Measurements from ENCODE around the gene POU2F3.

The POU2F3 gene

DNA sequence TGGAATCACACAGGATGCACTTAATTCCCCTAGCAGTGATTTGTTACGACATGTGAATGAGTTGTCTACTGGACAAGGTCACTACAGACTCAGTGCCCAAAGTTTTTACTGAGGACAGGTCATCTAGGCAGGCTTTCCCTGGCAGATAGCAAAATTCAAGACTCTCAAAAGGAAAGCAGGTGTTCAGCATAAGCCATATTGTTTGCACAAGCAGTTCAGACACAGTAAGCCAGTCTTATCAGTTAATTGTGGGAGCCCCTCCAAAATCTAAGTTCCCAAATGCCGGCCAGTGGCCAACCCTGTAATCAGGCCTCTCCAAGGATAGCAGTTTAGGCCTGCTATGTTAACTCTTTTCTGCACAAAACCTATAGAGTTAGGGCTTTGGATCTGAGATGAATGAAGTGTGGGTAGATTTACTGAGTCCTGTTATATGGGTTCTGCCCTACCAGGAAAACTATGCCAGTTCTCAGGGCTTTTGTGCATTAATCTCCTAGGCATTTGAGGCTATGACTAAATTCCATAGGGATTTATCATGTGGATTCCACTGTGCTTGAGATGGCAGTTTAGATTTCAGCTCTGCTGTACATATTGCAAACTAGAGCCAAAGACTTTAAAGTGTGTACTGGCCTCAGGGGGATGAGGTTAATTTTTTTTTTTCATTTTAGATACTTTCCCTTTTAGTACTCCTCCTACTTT, 91.5 kb downstream of the POU2F3 start (continued):
- no peak for TF ChIP-seq ZNF18 (tag by site-specific recombination; IDR thresholded peaks at IDR 0.05)
- TF ChIP-seq, protein P1, sequence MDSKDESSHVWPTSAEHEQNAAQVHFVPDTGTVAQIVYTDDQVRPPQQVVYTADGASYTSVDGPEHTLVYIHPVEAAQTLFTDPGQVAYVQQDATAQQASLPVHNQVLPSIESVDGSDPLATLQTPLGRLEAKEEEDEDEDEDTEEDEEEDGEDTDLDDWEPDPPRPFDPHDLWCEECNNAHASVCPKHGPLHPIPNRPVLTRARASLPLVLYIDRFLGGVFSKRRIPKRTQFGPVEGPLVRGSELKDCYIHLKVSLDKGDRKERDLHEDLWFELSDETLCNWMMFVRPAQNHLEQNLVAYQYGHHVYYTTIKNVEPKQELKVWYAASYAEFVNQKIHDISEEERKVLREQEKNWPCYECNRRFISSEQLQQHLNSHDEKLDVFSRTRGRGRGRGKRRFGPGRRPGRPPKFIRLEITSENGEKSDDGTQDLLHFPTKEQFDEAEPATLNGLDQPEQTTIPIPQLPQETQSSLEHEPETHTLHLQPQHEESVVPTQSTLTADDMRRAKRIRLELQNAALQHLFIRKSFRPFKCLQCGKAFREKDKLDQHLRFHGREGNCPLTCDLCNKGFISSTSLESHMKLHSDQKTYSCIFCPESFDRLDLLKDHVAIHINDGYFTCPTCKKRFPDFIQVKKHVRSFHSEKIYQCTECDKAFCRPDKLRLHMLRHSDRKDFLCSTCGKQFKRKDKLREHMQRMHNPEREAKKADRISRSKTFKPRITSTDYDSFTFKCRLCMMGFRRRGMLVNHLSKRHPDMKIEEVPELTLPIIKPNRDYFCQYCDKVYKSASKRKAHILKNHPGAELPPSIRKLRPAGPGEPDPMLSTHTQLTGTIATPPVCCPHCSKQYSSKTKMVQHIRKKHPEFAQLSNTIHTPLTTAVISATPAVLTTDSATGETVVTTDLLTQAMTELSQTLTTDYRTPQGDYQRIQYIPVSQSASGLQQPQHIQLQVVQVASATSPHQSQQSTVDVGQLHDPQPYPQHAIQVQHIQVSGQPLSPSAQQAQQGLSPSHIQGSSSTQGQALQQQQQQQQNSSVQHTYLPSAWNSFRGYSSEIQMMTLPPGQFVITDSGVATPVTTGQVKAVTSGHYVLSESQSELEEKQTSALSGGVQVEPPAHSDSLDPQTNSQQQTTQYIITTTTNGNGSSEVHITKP (tag by site-specific recombination; IDR thresholded peaks at IDR 0.05), result 0 out of 2 replicates have a peak, but pooled peaks have one; percentile 14
- no peak for TF ChIP-seq KLF8 (tag by site-specific recombination; IDR thresholded peaks at IDR 0.05)
- no peak for TF ChIP-seq ZBTB1 (tag by site-specific recombination; IDR thresholded peaks at IDR 0.05)
- TF ChIP-seq, protein P2, sequence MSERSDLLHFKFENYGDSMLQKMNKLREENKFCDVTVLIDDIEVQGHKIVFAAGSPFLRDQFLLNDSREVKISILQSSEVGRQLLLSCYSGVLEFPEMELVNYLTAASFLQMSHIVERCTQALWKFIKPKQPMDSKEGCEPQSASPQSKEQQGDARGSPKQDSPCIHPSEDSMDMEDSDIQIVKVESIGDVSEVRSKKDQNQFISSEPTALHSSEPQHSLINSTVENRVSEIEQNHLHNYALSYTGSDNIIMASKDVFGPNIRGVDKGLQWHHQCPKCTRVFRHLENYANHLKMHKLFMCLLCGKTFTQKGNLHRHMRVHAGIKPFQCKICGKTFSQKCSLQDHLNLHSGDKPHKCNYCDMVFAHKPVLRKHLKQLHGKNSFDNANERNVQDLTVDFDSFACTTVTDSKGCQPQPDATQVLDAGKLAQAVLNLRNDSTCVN (tag by site-specific recombination; optimal IDR thresholded peaks at IDR 0.05), result no peak
- no peak for TF ChIP-seq ZNF433 (tag by site-specific recombination; IDR thresholded peaks at IDR 0.05; ENCODE audit: low read depth)
- TF ChIP-seq ZBTB7A (tag by site-specific recombination; IDR thresholded peaks at IDR 0.05; ENCODE audit: low read depth), result no peak
- TF ChIP-seq KLF17 (tag by site-specific recombination; IDR thresholded peaks at IDR 0.05), result no peak
- no peak for TF ChIP-seq MEIS1 (CRISPR knock-in tag; IDR thresholded peaks at IDR 0.05; ENCODE audit: borderline replicate concordance)
- TF ChIP-seq ZSCAN23 (tag by site-specific recombination; IDR thresholded peaks at IDR 0.05), result no peak
- peak; percentile 29; the same call in 1 of the 2 replicates for TF ChIP-seq ZNF629 (tag by site-specific recombination; IDR thresholded peaks at IDR 0.05)
- TF ChIP-seq ZNF146 (tag by site-specific recombination; IDR thresholded peaks at IDR 0.05), result no peak
- no peak for TF ChIP-seq ZNF112 (tag by site-specific recombination; IDR thresholded peaks at IDR 0.05)
- TF ChIP-seq ZNF292 (tag by site-specific recombination; IDR thresholded peaks at IDR 0.05; ENCODE audit: borderline replicate concordance, low read depth), result no peak
- TF ChIP-seq SP7 (tag by site-specific recombination; IDR thresholded peaks at IDR 0.05), result peak; percentile 69
- peak; percentile 39; the same call in 1 of the 2 replicates for TF ChIP-seq ZEB2 (tag by site-specific recombination; IDR thresholded peaks at IDR 0.05)
- TF ChIP-seq WT1 (tag by site-specific recombination; IDR thresholded peaks at IDR 0.05), result no peak
- no peak for TF ChIP-seq ZFHX2 (tag by site-specific recombination; conservative IDR thresholded peaks at IDR 0.05)
- no peak for TF ChIP-seq ZFP3 (tag by site-specific recombination; IDR thresholded peaks at IDR 0.05; ENCODE audit: low read depth)
- no peak for TF ChIP-seq ZNF148 (tag by site-specific recombination; IDR thresholded peaks at IDR 0.05; ENCODE audit: borderline replicate concordance)
- no peak for TF ChIP-seq ZBTB20 (tag by site-specific recombination; IDR thresholded peaks at IDR 0.05)
- TF ChIP-seq MYNN (tag by site-specific recombination; IDR thresholded peaks at IDR 0.05; ENCODE audit: borderline replicate concordance), result peak; percentile 61; the same call in 1 of the 2 replicates
- TF ChIP-seq ZNF501 (tag by site-specific recombination; IDR thresholded peaks at IDR 0.05), result no peak
- TF ChIP-seq ZNF214 (tag by site-specific recombination; IDR thresholded peaks at IDR 0.05; ENCODE audit: borderline replicate concordance), result no peak
- TF ChIP-seq ZBTB6 (tag by site-specific recombination; IDR thresholded peaks at IDR 0.05), result no peak
